ENCODE measurements around the gene KHDC1. TPM values are rescaled to one million over a fixed set of nuclear protein-coding genes. Genes with fewer than 3 reads are reported as not detected.

KHDC1 gene
- polyA plus RNA-seq, 4 donors: 6.9 to 12.0 (median 9.6) TPM

Other genes with a start within 250 kb of the KHDC1 start
- under 1 TPM in 2 of 4 donors, not detected in 2; 0.30 to 0.32 TPM for gene KHDC1L, start 37.7 kb downstream of the KHDC1 start, polyA plus RNA-seq (ENCODE audit: insufficient read length in 4 of 4)
- gene DPPA5, start 91.1 kb upstream of the KHDC1 start, polyA plus RNA-seq (ENCODE audit: insufficient read length in 4 of 4): under 1 TPM in 1 of 4 donors, not detected in 3; 0.22 TPM
- under 1 TPM in 3 of 4 donors, not detected in 1; 0.13 to 0.14 (median 0.13) TPM for gene KHDC3L, start 99.5 kb upstream of the KHDC1 start, polyA plus RNA-seq (ENCODE audit: insufficient read length in 4 of 4)
- gene OOEP, start 106.7 kb upstream of the KHDC1 start, polyA plus RNA-seq (ENCODE audit: insufficient read length in 4 of 4): under 1 TPM in 3 of 4 donors, not detected in 1; 0.21 to 0.37 (median 0.21) TPM
- 1 to 10 TPM in 1 of 4 donors, under 1 TPM in 3; 0.47 to 1.6 (median 0.82) TPM for gene DDX43, start 131.6 kb upstream of the KHDC1 start, polyA plus RNA-seq (ENCODE audit: insufficient read length in 4 of 4)
- gene CGAS, start 189.1 kb upstream of the KHDC1 start, polyA plus RNA-seq (ENCODE audit: insufficient read length in 4 of 4): 1 to 10 TPM; 2.9 to 3.8 (median 3.1) TPM
- gene MTO1, start 198.5 kb upstream of the KHDC1 start, polyA plus RNA-seq (ENCODE audit: insufficient read length in 4 of 4): 10 to 100 TPM; 30.2 to 38.1 (median 31.4) TPM